Fibroblast of skin of back (primary cell): Measurements from ENCODE around the gene ZNF614.
A peak's percentile ranks its signal among the peaks of the same experiment; 100 is the strongest.
"Not testable (repeated sequence)": the region's sequence is repeated elsewhere in the genome, so short reads cannot be mapped to it uniquely, and the experiment has no call there.

ENCODE experiments used
- DNase-seq: peaks from one replicate; pipeline ENCODE4 v3.0.0-alpha.2; 2013

ZNF614 gene

GRCh38 chr19:51986309-51987291 is 41.6 kb downstream of the ZNF614 start, which contains the start of gene ZNF350:
TSS of gene ZNF350 (minus strand) at chr19:51986840. CDS start at chr19:51974360, 12,480 bp downstream.
- DNase-seq: peak; percentile 96

GRCh38 chr19:51983361-51983760 is 44.8 kb downstream of the ZNF614 start:
- no peak for DNase-seq

GRCh38 chr19:51980926-51981325 is 47.3 kb downstream of the ZNF614 start:
- DNase-seq: not testable (repeated sequence)

- no peak for DNase-seq
Observed at GRCh38 chr19:51980116-51980736, 48.0 kb downstream of the ZNF614 start.

DNA sequence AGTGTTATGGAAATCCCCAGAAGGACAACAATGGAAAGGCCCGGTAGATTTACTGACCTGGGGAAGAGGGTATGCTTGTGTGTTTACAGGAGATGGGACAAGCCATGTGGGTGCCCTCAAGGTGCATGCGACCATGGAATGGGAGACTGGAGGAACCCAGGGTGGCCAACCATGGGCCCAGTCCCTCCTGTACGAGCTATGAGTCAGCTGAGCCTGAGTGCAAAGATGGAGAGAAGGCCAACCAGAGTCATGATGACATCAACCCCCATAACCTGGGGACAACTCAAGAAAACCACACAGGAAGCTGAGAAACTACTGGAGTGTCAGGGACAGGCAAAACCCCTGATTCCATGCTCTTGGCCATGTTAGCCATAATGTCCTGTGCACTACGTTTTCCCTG is 49.3 kb downstream of the ZNF614 start:
- DNase-seq: no peak

DNA sequence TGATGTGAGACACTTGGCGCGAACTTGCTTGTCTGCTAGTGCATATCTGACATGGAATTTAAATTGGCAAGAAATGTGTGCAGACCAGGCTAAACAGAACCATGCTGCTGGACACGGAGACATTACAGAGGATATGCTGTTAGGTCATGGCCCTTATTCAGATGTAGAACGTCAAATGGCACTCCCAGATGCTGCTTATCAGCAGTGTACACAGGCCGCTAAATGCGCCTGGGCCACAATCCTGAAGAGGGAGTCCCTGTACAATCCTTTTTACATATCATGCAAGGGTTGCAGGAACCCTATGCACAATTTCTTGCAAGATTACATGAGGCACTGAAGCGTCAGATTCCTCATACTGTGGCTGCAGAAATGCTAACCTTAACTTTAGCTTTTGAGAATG is 50.8 kb downstream of the ZNF614 start:
- DNase-seq: no peak

DNA sequence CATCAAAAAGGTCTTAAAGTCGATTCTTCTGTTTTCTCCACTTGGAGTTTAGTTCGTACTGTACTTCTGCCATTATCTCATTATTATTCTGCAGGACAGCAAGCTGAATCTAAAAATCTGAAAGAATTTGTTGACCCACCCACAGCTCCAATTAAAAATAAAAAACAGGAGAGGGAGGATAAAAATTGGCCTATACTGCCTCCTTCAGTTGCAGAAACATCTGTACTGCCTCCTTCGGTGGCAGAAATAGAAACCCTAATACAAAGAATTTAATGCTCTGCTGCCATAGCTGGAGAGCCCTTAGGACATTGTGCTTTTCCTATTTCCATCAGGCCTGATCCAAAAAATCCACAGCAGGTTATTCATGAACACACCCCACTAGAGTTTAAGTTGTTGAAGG is 51.3 kb downstream of the ZNF614 start:
- DNase-seq: no peak

- not testable (repeated sequence) for DNase-seq
Observed at GRCh38 chr19:51975787-51976186, 52.4 kb downstream of the ZNF614 start.

GRCh38 chr19:51971624-51972023 is 56.6 kb downstream of the ZNF614 start:
- peak; percentile 23 for DNase-seq

DNA sequence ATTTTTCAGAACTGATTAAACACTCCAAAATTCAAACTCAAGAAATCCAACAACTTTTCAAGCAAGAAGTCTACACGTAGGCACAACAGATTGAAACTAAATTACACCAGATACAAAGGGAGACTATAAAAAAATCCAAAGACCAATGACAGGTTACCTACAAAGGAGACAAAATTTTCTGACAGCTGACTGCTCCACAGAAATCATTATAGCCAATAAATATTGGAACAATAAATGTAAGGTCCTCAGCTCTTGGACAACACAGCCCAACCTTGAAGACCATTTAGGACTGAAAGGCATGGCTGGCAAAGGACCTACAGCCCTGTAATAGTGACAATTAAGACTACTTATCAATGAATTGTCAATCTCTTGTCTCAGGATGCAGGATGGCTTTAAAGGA is 57.5 kb downstream of the ZNF614 start:
- no peak for DNase-seq

DNA sequence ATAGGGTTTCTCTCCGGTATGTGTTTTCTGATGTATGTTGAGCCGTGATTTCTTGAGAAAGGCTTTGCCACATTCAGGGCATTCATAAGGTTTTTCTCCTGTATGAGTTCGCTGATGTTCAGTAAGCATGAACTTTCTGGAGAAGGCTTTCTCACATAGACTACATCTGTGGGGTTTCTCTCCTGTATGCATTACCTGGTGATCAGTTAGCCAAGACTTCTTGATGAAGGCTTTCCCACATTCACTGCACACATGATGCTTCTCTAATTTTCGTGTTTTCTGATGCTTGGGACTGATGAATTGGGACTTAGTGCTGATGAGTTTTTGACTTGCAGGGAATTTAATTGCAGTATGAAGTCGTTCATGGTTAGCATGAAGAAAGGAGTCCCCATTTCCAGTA is 62.6 kb downstream of the ZNF614 start:
- DNase-seq: no peak
